Suprapubic skin (tissue), 4 donors: ENCODE measurements around the gene MFNG. TPM values are rescaled to one million over a fixed set of nuclear protein-coding genes. Genes with fewer than 3 reads are reported as not detected.

Experiments used
- DNase-seq, 2 donors: peaks; one replicate each; pipeline ENCODE4 v3.0.0-alpha.2; 2019; ENCODE audit warnings: low spot score in 2 of 2
- H3K27ac ChIP-seq: fragments of 200-600 bp; sonication (generic); one replicate; pipeline ENCODE4 v1.5.1; 2019
- H3K27me3 ChIP-seq: fragments of 200-600 bp; sonication (generic); one replicate; pipeline ENCODE4 v1.5.1; 2019
- H3K36me3 ChIP-seq: fragments of 200-600 bp; sonication (generic); one replicate; pipeline ENCODE4 v1.5.1; 2019
- H3K4me1 ChIP-seq: fragments of 200-600 bp; sonication (generic); one replicate; pipeline ENCODE4 v1.5.1; 2019
- H3K4me3 ChIP-seq: fragments of 200-600 bp; sonication (generic); one replicate; pipeline ENCODE4 v1.5.1; 2019; ENCODE audit warnings: mild to moderate bottlenecking
- H3K9me3 ChIP-seq: fragments of 200-600 bp; sonication (generic); one replicate; pipeline ENCODE4 v1.5.1; 2019
- EP300 ChIP-seq: sonication (generic); formaldehyde crosslinking; IDR thresholded peaks from one replicate; pipeline ENCODE4 v1.6.1; 2017; ENCODE audit warnings: antibody characterized with exemption
- POLR2A ChIP-seq, 2 donors: fragments of 450-650 bp; IDR thresholded peaks; one replicate each; pipeline ENCODE4 v1.6.1; 2017; ENCODE audit warnings: antibody characterized with exemption in 2 of 2, mild to moderate bottlenecking in 2 of 2, moderate library complexity in 2 of 2
- POLR2AphosphoS5 ChIP-seq, 3 donors: sonication (generic); formaldehyde crosslinking; IDR thresholded peaks; one replicate each; pipeline ENCODE4 v1.6.1; 2017; ENCODE audit warnings: antibody characterized with exemption in 3 of 3
- WGBS: methylation state at CpG from one replicate; pipeline ENCODE4 v1.1.5; 2018; 5-methylcytosine and 5-hydroxymethylcytosine counted together
- total RNA-seq, 4 donors: library from RNA; depleted of rRNA; stranded (reverse); fragments of >200 nt; gene quantifications; one replicate each; pipeline ENCODE4 v1.1.0, GENCODE V29; 2016
- TF ChIP-seq, protein P1 (sequence below), 2 donors: fragments of 200-600 bp in 1 of 2; fragments of 450-650 bp in 1 of 2; sonication (generic) in 1 of 2; IDR thresholded peaks; one replicate each; pipeline ENCODE4 v1.5.1; 2016 to 2019; ENCODE audit warnings: antibody characterized with exemption in 2 of 2, mild to moderate bottlenecking in 1 of 2, moderate library complexity in 1 of 2

Gene MFNG
- total RNA-seq, 4 donors from 2014 or later = 3.5 to 8.6 (median 4.9) TPM

DNA sequence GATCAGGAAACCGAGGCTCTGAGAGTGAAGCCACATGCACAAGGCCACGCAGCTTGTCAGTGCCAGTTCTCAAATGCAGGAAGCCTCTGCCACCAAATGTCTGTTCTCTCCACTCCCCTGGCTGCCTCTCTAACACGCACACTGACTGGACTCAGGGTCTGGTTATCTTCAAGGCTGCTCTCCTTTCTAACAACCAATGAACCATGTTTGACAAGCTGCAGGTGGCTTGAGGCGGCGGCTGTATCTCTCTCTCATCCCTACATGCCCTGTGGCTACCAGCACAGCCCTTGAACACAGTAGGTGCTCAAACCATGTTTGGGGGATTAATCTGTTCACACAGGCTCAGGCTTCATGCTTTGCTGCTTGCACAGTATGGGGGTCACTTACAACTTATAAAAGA is 23.7 kb downstream of the MFNG start:
- no peak overlapping the region for H3K4me3 ChIP-seq
- no peaks in the 10 kb centered on the region for H3K36me3 ChIP-seq
- H3K4me1 ChIP-seq = no peaks in the 10 kb centered on the region
- 37% methylated on average over 4 of the region's 5 CpGs for WGBS
- no peaks in the 10 kb centered on the region for H3K9me3 ChIP-seq
- DNase-seq = no peak
- peaks cover 38% of the 10 kb centered on the region for H3K27me3 ChIP-seq
- H3K27ac ChIP-seq = no peak overlapping the region
- TF ChIP-seq POLR2A (IDR thresholded peaks at IDR 0.05) (no peak), POLR2AphosphoS5 (IDR thresholded peaks at IDR 0.05) (no peak), EP300 (no peak)
- TF ChIP-seq, protein P1, sequence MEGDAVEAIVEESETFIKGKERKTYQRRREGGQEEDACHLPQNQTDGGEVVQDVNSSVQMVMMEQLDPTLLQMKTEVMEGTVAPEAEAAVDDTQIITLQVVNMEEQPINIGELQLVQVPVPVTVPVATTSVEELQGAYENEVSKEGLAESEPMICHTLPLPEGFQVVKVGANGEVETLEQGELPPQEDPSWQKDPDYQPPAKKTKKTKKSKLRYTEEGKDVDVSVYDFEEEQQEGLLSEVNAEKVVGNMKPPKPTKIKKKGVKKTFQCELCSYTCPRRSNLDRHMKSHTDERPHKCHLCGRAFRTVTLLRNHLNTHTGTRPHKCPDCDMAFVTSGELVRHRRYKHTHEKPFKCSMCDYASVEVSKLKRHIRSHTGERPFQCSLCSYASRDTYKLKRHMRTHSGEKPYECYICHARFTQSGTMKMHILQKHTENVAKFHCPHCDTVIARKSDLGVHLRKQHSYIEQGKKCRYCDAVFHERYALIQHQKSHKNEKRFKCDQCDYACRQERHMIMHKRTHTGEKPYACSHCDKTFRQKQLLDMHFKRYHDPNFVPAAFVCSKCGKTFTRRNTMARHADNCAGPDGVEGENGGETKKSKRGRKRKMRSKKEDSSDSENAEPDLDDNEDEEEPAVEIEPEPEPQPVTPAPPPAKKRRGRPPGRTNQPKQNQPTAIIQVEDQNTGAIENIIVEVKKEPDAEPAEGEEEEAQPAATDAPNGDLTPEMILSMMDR (IDR thresholded peaks at IDR 0.05) = no peak

DNA sequence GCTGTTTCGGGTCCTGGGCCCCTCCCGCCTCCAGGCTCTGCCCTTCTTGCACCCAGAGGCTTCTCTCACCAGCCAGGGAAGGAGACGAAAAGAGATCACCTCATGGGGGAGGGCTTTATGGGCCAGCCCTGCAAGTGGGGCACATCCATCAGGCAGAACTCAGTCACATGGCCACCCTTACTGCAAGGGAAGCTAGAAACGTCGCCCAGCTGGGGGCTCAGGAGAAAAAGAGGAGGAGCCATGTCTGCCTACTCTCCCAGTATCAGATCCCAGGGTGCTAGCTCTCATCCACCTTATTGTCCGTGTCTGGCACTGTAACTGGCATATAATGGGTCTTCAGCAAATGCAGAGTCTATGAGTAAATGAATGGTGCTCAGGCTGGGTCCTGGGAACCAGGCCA is 24.2 kb downstream of the MFNG start:
- WGBS = 43% methylated on average over 6 of the region's 6 CpGs
- H3K27me3 ChIP-seq = peaks cover 38% of the 10 kb centered on the region
- no peak overlapping the region for H3K4me3 ChIP-seq
- no peaks in the 10 kb centered on the region for H3K9me3 ChIP-seq
- no peak overlapping the region for H3K27ac ChIP-seq
- H3K4me1 ChIP-seq = no peaks in the 10 kb centered on the region
- DNase-seq = no peak
- H3K36me3 ChIP-seq = no peaks in the 10 kb centered on the region
- TF ChIP-seq EP300 (no peak), POLR2AphosphoS5 (IDR thresholded peaks at IDR 0.05) (no peak), POLR2A (IDR thresholded peaks at IDR 0.05) (no peak)
- TF ChIP-seq, protein P1 (IDR thresholded peaks at IDR 0.05) = no peak

DNA sequence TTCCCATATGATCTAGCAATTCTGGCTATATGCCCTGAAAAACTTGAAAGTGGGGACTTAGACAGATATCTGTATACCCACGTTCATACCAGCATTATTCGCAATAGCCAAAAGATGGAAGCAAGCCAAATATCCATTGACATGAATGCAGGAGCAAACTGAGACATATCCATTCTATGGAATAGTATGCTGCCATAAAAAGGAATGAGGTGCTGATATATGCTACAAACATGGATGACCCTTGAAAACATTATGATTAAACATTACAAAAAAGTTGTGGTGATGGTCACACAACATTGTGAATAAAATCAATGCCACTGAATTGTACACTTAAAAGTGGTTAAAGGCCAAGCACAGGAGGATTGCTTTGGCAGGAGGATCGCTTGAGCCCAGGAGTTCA is 25.5 kb downstream of the MFNG start:
- peaks cover 44% of the 10 kb centered on the region for H3K27me3 ChIP-seq
- no peaks in the 10 kb centered on the region for H3K4me1 ChIP-seq
- H3K27ac ChIP-seq = no peak overlapping the region
- 83% methylated on average over 3 of the region's 3 CpGs for WGBS
- DNase-seq = no peak
- no peaks in the 10 kb centered on the region for H3K9me3 ChIP-seq
- H3K4me3 ChIP-seq = no peak overlapping the region
- H3K36me3 ChIP-seq = no peaks in the 10 kb centered on the region
- TF ChIP-seq POLR2A (IDR thresholded peaks at IDR 0.05) = no peak
- no peak for TF ChIP-seq EP300
- no peak for TF ChIP-seq POLR2AphosphoS5 (IDR thresholded peaks at IDR 0.05)
- TF ChIP-seq, protein P1 (IDR thresholded peaks at IDR 0.05) = no peak

DNA sequence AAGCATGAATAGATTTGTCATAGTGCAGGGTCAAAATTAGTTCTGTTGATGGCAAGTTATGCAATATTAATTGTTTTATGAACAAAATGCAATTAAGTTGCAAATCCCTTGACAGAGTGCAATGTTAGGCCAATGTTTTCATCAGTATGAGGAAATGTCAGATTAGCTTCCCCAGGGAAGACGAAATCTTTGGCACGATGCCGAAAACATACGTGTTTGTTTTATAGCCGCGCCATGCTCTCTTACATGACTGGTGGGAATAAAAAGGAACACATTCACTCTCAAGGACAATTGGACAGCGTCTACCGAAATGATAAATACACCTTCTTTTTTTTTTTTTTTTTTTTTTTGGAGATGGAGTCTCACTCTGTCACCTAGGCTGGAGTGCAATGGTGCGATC is 27.0 kb downstream of the MFNG start:
- Histone ChIP-seq H3K27me3 (peaks cover 49% of the 10 kb centered on the region), H3K4me3 (no peak overlapping the region), H3K9me3 (no peaks in the 10 kb centered on the region), H3K36me3 (no peaks in the 10 kb centered on the region), H3K4me1 (no peaks in the 10 kb centered on the region), H3K27ac (no peak overlapping the region)
- DNase-seq = no peak
- no peak for TF ChIP-seq POLR2AphosphoS5 (IDR thresholded peaks at IDR 0.05)
- TF ChIP-seq, protein P1 (IDR thresholded peaks at IDR 0.05) = no peak
- TF ChIP-seq POLR2A (IDR thresholded peaks at IDR 0.05) = no peak
- 71% methylated on average over 9 of the region's 9 CpGs for WGBS

DNA sequence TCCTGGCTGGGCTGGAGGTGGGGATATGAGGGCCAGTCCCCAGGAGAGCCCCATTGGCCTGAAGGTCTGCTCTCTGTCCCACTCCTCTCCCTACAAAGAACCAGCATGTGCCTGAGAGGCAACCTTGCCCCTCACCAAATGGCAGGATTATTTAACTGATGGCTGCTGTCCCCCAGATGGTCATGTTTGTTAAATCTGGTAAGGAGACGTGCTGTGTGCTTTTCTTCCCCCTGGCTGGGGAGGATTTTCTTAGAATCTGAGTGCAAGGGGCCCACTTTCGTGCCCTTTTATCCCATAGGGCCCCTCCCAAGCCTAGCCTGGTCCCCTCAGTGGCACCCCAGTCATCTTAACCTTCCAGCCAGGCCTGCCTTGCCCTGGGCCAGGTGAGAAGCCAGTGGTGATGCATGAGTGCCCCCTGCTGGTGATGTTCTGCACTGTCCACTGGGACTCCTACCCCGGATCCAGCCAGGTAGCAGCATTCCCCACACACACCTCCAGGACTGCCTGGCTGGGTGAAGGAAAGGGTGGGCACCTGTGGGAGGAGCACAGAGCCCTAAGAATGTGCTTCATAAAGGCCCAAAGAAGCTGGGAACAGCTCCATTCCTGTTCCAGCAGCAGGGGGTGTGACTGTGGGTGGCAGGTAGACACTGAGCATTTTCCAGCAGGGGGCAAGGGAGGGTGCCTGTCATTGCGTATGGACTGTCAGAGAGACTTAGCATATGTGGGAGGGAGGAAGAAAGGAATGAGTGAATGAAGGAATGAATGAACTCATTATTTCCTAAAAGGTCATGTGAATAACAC is 28.9 kb downstream of the MFNG start:
- DNase-seq = peak in 1 of 2 donors; percentile 75
- Histone ChIP-seq H3K4me3 (no peak overlapping the region), H3K27ac (no peak overlapping the region), H3K4me1 (no peaks in the 10 kb centered on the region), H3K9me3 (no peaks in the 10 kb centered on the region), H3K36me3 (no peaks in the 10 kb centered on the region), H3K27me3 (peaks cover 57% of the 10 kb centered on the region)
- 33% methylated on average over 1 of the region's 4 CpGs for WGBS
- TF ChIP-seq POLR2A (IDR thresholded peaks at IDR 0.05) (no peak), EP300 (no peak), POLR2AphosphoS5 (IDR thresholded peaks at IDR 0.05) (no peak)
- TF ChIP-seq, protein P1 (IDR thresholded peaks at IDR 0.05) = peak; percentile 74 to 77
